Activated CD4-positive, alpha-beta T cell treated with anti-CD3 and anti-CD28 coated beads for 36 hours (primary cell): ENCODE results near the gene SLC35G2. TPM values are rescaled to one million over a fixed set of nuclear protein-coding genes. Genes with fewer than 3 reads are reported as not detected.
"Not testable (repeated sequence)": the region's sequence is repeated elsewhere in the genome, so short reads cannot be mapped to it uniquely, and the experiment has no call there.

Source experiments
- ATAC-seq: fragments of 200-7000 bp; cut with Tn5 transposase; one replicate; pipeline ENCODE4 v1.10.0; 2021; ENCODE audit warnings: mild to moderate bottlenecking, moderate library complexity
- CTCF ChIA-PET: fragments of 350-600 bp; sonication (Branson Sonifier 250); formaldehyde crosslinking; loops from one replicate; lab custom pipeline; 2021; ENCODE audit warnings: antibody characterized with exemption; lab: Charles Lee
- POLR2A ChIA-PET: fragments of 350-600 bp; sonication (Branson Sonifier 250); formaldehyde crosslinking; loops from one replicate; lab custom pipeline; 2021; ENCODE audit warnings: antibody characterized with exemption, inconsistent platforms; lab: Charles Lee
- DNase-seq: peaks from one replicate; pipeline ENCODE4 v3.0.0-alpha.2; 2020
- H3K27ac Mint-ChIP-seq: one replicate; pipeline ENCODE4 v1.8.0; 2021; ENCODE audit warnings: mixed read lengths
- H3K27me3 Mint-ChIP-seq: one replicate; pipeline ENCODE4 v1.8.0; 2021; ENCODE audit warnings: mixed read lengths
- H3K36me3 Mint-ChIP-seq: one replicate; pipeline ENCODE4 v1.8.0; 2021; ENCODE audit warnings: low read depth, mixed read lengths
- H3K4me1 Mint-ChIP-seq: one replicate; pipeline ENCODE4 v1.8.0; 2021; ENCODE audit warnings: mixed read lengths
- H3K4me3 Mint-ChIP-seq: one replicate; pipeline ENCODE4 v1.8.0; 2021; ENCODE audit warnings: mild to moderate bottlenecking, moderate library complexity, mixed read lengths
- H3K9me3 Mint-ChIP-seq: one replicate; pipeline ENCODE4 v1.8.0; 2021; ENCODE audit warnings: low read depth, mixed read lengths
- intact Hi-C, 2 experiments: fragments of 100-400 bp; cut with DNase I in 1 of 2; cut with micrococcal nuclease in 1 of 2; formaldehyde crosslinking; loops; one replicate each; pipeline versions ENCODE4 v1.14.2 to v1.15.1; 2022 to 2024; cut with DNase I, micrococcal nuclease
- total RNA-seq, 2 experiments: library from RNA; stranded (reverse); gene quantifications; one replicate each; pipeline ENCODE4 v1.2.3, GENCODE V29; 2021

The SLC35G2 gene
- 1 to 10 TPM; 1.7 to 2.0 TPM for total RNA-seq

DNA sequence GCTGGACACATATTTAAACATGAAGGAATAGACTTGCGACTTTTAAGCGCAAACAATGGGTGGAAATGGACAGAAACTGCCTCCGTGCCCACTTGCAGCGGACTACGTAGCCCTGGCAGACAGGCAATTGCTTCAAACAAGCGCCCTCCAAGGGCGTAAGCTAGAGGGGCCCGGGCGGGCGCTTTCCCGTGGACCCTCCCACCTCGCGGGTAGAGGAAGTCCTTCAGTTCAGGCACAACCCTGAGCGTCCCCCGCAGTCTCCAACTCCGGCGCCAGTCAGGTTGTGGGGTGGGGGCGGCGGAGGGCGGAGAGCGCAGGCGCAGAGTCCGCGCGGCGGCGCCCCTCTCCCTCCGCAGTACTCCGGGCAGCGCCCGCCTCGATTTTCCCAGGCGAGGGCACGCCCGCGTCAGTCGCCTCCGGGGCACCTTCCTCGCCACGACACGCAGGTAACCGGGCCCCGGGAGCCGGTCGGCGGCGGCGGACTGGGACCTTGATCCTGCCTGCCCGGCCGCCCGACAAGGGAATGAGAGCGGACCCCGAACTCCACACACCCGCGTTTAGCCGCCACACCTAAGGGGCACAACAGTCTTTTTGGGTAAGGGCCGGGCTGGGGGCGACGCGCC is at the start of gene SLC35G2:
Gene SLC35G2 (plus strand): TSS at position 358 of the 623 bp plus-strand sequence. CDS start 35,335 bp downstream, outside the sequence.
- H3K27me3 Mint-ChIP-seq = peaks cover 29% of the 10 kb centered on the region
- POLR2A ChIA-PET = interaction anchor here (1.6 kb wide), 1 partner anchor 66 kb away, joined by 4 read pairs; the partner anchor contains the start of gene STAG1

DNA sequence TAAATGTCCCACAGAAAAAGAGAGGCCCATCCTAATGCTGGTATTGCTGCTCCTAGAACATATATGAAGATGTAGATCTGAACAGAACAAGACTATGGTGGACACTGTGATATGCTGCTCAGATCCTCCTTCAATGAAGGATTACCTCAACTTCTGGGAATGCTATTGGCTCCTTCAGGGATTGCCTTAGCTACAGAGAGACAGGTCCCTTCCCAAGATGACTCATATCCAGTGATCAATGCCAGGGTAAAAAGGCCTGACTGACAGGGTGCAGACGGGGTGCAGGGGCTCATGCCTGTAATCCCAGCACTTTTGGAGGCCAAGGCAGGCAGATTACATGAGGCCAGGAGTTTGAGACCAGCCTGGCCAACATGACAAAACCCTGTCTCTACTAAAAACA is 46.2 kb upstream of the SLC35G2 start:
- POLR2A ChIA-PET = no interaction called here
- no peaks in the 10 kb centered on the region for H3K27me3 Mint-ChIP-seq

More for the DNA sequence above, at the start of gene SLC35G2:
- Mint-ChIP-seq H3K36me3 (peaks cover 3% of the 10 kb centered on the region), H3K27ac (peak within 1 kb of the TSS; percentile 55), H3K9me3 (peaks cover 6% of the 10 kb centered on the region), H3K4me3 (peak within 1 kb of the TSS; percentile 72), H3K4me1 (peaks cover 19% of the 10 kb centered on the region)
- CTCF ChIA-PET = interaction anchor here (2.6 kb wide), 1 partner anchor 42 kb away, joined by 6 read pairs; no protein-coding TSS in a partner anchor
- peak; percentile 62 for DNase-seq
- peak; percentile 47 for ATAC-seq
- intact Hi-C loops = loop anchor here (1.0 to 2.0 kb wide), 6 partner anchors 43 to 195 kb away; partner anchors contain the start of genes NCK1 (in 2 of the 2) and STAG1 (in 2 of the 2)

DNA sequence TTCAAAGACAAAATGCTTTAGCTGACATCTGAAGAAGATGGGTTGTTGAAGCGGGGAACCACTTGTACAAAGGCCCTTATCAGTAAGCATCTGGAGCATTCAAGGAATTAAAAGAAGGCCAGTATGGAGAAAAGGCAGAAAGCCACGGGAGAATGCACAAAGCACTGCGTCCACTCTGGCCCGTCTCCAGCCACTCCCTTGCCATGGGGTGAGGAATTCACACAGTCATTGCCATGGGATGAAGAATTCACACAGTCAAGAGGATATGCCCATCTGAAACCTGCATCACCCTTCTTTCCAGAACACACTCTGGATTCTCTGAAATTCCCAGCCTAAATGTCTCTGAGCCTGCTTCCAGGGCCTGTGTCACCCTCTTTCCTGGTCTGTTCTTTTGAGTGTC is 40.1 kb upstream of the SLC35G2 start:
- ChIA-PET CTCF (interaction anchor here (0.9 kb wide), 1 partner anchor 380 kb away, joined by 3 read pairs; no protein-coding TSS in a partner anchor), POLR2A (no interaction called here)
- Mint-ChIP-seq H3K27ac (no peak overlapping the region), H3K4me1 (no peaks in the 10 kb centered on the region), H3K4me3 (no peak overlapping the region), H3K9me3 (no peaks in the 10 kb centered on the region), H3K36me3 (no peaks in the 10 kb centered on the region), H3K27me3 (no peaks in the 10 kb centered on the region)
- intact Hi-C loops = no loop called here
- no peak for DNase-seq
- ATAC-seq = no peak

More for the DNA sequence above, 46.2 kb upstream of the SLC35G2 start:
- Mint-ChIP-seq H3K36me3 (no peaks in the 10 kb centered on the region), H3K27ac (no peak overlapping the region), H3K9me3 (no peaks in the 10 kb centered on the region), H3K4me3 (no peak overlapping the region), H3K4me1 (no peaks in the 10 kb centered on the region)
- DNase-seq (no peak), ATAC-seq (no peak)
- CTCF ChIA-PET = interaction anchor here (0.6 kb wide), 2 partner anchors 204 to 1173 kb away, joined by 3 to 4 read pairs; no protein-coding TSS in a partner anchor
- intact Hi-C loops = no loop called here

- no peak for ATAC-seq
- Mint-ChIP-seq H3K9me3 (no peaks in the 10 kb centered on the region), H3K27me3 (no peaks in the 10 kb centered on the region), H3K4me1 (no peaks in the 10 kb centered on the region), H3K4me3 (no peak overlapping the region), H3K36me3 (no peaks in the 10 kb centered on the region), H3K27ac (no peak overlapping the region)
- no peak for DNase-seq
- ChIA-PET POLR2A (no interaction called here), CTCF (no interaction called here)
- intact Hi-C loops = no loop called here
Measured at GRCh38 chr3:136780741-136781140, 38.2 kb upstream of the SLC35G2 start.

DNA sequence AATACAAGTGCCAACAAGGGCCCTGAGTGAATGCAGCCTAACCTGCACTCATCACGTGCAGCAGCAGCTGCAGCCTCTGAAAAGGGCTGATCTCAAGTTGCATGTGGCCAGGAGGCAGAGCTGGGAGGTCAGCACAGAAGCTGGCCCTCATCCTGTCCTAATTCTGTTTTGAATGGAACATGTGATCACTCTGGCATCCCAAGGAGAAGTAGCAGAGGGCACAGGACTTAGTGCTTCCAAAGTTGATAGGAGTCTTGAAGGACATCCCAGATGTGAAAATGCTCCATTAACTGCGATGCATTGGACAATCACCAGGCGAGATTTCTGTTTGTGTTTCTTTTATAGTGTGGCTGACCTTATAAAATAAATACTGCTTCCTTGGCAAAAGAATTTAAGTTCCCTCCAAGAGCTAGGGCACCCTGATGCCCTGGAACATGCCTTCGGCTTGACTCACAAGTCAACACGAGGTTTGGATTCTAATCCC is 35.2 kb upstream of the SLC35G2 start:
- H3K36me3 Mint-ChIP-seq = no peaks in the 10 kb centered on the region
- intact Hi-C loops = no loop called here
- ChIA-PET CTCF (interaction anchor here (0.7 kb wide), 1 partner anchor 248 kb away, joined by 3 read pairs; no protein-coding TSS in a partner anchor), POLR2A (no interaction called here)
- DNase-seq = no peak
- H3K27ac Mint-ChIP-seq = no peak overlapping the region
- no peak for ATAC-seq
- no peaks in the 10 kb centered on the region for H3K27me3 Mint-ChIP-seq
- H3K4me3 Mint-ChIP-seq = no peak overlapping the region
- peaks cover 14% of the 10 kb centered on the region for H3K4me1 Mint-ChIP-seq
- no peaks in the 10 kb centered on the region for H3K9me3 Mint-ChIP-seq

DNA sequence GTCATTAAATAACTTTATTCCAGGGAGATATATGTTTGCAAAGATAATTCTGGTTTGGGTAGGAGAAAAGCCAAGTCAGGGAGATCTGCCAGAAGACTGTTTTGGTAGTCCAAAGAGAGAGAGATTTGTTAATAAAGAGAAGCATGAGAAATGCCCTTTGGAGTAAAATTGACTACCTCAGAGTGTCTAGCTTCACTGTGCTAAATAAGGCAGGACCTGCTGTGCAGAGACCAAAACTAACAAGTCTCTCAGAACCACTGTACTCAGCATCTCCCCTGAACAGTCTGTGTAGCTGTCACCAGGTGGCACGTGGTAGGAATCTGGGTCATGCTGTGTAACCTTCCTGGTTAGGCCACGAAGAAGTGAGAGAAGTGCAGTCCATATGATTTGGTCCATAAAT is 31.6 kb upstream of the SLC35G2 start:
- DNase-seq = peak; percentile 42
- ATAC-seq = peak; percentile 93
- Mint-ChIP-seq H3K9me3 (no peaks in the 10 kb centered on the region), H3K27me3 (peaks cover 1% of the 10 kb centered on the region), H3K4me3 (no peak overlapping the region), H3K27ac (peak overlapping the region; percentile 44), H3K36me3 (no peaks in the 10 kb centered on the region), H3K4me1 (peaks cover 14% of the 10 kb centered on the region)
- intact Hi-C loops = no loop called here
- ChIA-PET POLR2A (no interaction called here), CTCF (interaction anchor here (1.4 kb wide), 1 partner anchor 227 kb away, joined by 7 read pairs; no protein-coding TSS in a partner anchor)

DNA sequence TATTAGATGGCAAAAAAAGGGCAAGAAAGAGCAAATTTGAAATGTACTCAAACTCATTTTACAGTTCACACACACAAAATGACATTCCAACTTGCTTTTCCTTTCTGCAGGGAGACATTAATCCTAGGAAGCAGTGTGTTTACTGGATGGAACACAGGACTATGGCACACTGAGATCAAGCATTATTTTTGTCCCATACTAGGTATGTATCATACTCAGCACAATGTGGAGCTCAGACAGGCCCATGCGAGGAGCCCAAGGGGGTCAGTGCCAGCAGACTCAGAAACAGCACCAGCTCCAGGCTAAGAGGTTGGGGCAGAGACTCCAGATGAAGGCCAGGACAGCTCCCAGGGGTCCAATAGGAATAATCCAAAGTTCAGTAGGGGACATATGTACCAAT is 30.8 kb upstream of the SLC35G2 start:
- ChIA-PET POLR2A (interaction anchor here (0.6 kb wide), 1 partner anchor 107 kb away, joined by 3 read pairs; no protein-coding TSS in a partner anchor), CTCF (no interaction called here)
- H3K27me3 Mint-ChIP-seq = peaks cover 4% of the 10 kb centered on the region
- no peak overlapping the region for H3K4me3 Mint-ChIP-seq
- no peak overlapping the region for H3K27ac Mint-ChIP-seq
- intact Hi-C loops = no loop called here
- no peaks in the 10 kb centered on the region for H3K36me3 Mint-ChIP-seq
- ATAC-seq = no peak
- peaks cover 14% of the 10 kb centered on the region for H3K4me1 Mint-ChIP-seq
- H3K9me3 Mint-ChIP-seq = no peaks in the 10 kb centered on the region
- no peak for DNase-seq

DNA sequence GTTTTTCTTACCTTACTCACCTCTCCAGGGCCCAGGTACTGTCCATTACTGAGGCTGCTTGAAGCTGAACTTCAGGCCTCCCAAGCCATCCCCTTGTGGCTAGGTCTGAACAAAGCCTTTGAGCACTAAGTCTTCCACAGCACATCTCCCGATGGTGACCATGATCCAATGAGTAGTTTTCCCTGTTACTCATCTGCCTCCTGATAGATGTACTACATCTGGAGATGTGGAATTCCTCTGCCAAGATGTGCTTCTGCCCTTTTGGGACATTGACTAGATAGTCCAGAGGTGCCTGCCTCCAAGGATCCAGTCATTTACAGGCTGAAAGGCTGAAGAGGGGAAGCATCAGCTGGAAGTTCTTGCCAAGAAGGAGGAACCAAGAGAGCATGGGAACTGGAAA is 28.9 kb upstream of the SLC35G2 start:
- POLR2A ChIA-PET = no interaction called here
- Mint-ChIP-seq H3K27ac (no peak overlapping the region), H3K36me3 (no peaks in the 10 kb centered on the region), H3K4me3 (no peak overlapping the region), H3K27me3 (peaks cover 7% of the 10 kb centered on the region), H3K4me1 (peaks cover 14% of the 10 kb centered on the region), H3K9me3 (no peaks in the 10 kb centered on the region)
- DNase-seq (no peak), ATAC-seq (no peak)
- CTCF ChIA-PET = interaction anchor here (1.3 kb wide), 1 partner anchor 224 kb away, joined by 3 read pairs; no protein-coding TSS in a partner anchor
- intact Hi-C loops = no loop called here

DNA sequence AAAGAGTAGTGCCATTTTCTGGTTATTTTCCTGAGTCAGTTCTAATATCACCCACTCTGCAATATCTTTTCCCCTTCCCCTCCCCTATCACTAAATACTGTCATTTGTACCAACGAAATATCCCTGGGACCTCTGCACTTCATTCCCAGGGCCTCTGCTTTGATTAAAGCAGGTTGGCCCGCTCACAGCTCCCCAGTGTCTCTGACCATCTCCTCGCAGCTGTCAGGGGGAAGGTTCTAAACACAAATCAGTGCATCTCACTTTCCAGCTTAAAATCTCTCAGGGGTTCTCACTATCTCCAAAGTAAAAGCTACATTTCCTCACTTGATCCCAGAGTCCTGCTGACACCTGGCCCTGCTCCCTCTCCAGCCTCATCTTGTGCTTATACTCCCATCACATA is 28.1 kb upstream of the SLC35G2 start:
- Mint-ChIP-seq H3K27me3 (peaks cover 7% of the 10 kb centered on the region), H3K4me1 (peaks cover 14% of the 10 kb centered on the region)
- ATAC-seq = no peak

DNA sequence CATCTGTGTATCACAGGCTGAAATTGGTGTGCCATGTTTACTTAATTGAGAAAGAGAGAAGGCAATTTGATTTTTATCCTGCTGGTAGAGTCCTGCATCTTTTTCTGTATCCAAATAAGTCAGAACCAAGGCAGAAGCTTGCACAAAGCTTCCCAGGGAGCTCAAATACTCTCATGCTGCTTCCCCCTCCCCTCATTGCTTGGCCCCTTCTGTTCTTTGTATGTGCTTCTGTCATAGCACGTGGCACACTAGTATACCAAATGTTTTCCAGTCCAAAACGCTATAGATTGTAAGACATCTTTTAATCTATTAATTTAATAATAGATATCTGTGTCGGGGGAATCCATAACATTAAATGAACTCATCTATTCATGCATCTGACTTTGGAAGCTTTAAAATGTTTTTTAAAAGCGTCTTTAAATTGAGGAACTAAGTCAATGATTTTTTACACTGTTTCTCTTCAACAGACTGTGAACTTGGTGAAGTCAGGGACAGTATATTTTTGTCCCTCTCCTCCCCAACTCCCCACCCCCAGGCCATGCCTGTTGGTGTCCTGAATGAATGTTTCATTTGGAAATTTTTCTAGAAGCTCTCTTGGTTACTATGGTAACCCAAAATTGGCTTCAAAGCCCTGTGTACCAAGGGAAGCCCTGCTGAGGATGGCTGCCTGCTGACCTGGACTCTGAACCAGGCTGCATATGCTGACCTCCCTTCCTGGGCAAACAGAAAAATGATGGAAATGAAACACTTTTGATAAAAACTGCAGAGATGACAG is 26.2 kb upstream of the SLC35G2 start:
- H3K27me3 Mint-ChIP-seq = peaks cover 7% of the 10 kb centered on the region
- CTCF ChIA-PET = no interaction called here
- no peaks in the 10 kb centered on the region for H3K4me1 Mint-ChIP-seq
- no peaks in the 10 kb centered on the region for H3K9me3 Mint-ChIP-seq
- no peak for ATAC-seq
- no peaks in the 10 kb centered on the region for H3K36me3 Mint-ChIP-seq
- POLR2A ChIA-PET = no interaction called here
- H3K27ac Mint-ChIP-seq = no peak overlapping the region
- no peak overlapping the region for H3K4me3 Mint-ChIP-seq
- no peak for DNase-seq
- intact Hi-C loops = no loop called here

More for the DNA sequence above, 28.1 kb upstream of the SLC35G2 start:
- ChIA-PET POLR2A (no interaction called here), CTCF (interaction anchor here (0.6 to 1.3 kb wide), 3 partner anchors 200 to 712 kb away, joined by 3 to 4 read pairs (median 3); no protein-coding TSS in a partner anchor)
- Mint-ChIP-seq H3K4me3 (no peak overlapping the region), H3K9me3 (no peaks in the 10 kb centered on the region), H3K36me3 (no peaks in the 10 kb centered on the region), H3K27ac (peak overlapping the region; percentile 0)
- no peak for DNase-seq
- intact Hi-C loops = no loop called here

DNA sequence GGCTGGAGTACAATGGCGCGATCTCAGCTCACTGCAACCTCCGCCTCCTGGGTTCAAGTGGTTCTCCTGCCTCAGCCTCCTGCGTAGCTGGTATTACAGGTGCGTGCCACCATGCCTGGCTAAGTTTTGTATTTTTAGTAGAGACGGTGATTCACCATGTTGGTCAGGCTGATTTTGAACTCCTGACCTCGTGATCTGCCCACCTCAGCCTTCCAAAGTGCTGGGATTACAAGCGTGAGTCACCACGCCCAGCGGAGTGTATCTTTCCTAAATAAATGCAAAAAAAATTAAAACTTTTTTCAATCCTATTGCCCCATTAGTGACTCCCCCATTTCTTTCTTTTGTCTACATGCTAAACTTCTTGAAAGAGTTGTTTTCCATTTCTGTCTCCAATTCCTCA is 17.8 kb upstream of the SLC35G2 start:
- intact Hi-C loops, H3K9me3 Mint-ChIP-seq, ATAC-seq, DNase-seq, H3K4me3 Mint-ChIP-seq, H3K27me3 Mint-ChIP-seq, H3K27ac Mint-ChIP-seq, CTCF ChIA-PET, H3K36me3 Mint-ChIP-seq, H3K4me1 Mint-ChIP-seq: not testable (repeated sequence)
- POLR2A ChIA-PET = interaction anchor here (0.7 kb wide), 1 partner anchor 48 kb away, joined by 5 read pairs; no protein-coding TSS in a partner anchor
